DMS 273 (cell line): ENCODE measurements around the gene C1QBP.
"Not testable (repeated sequence)": the region's sequence is repeated elsewhere in the genome, so short reads cannot be mapped to it uniquely, and the experiment has no call there.

Source experiments
- DNase-seq: peaks from one replicate; lab custom pipeline; 2025; ENCODE audit not compliant: unreplicated experiment; lab: John Stamatoyannopoulos, UW

Gene C1QBP

GRCh38 chr17:5438716-5439445, at the start of gene C1QBP:
Gene C1QBP (minus strand): TSS chr17:5439155. CDS start chr17:5439073, 82 bp downstream.
- DNase-seq = peak; percentile 95

GRCh38 chr17:5488752-5489151, 49.8 kb upstream of the C1QBP start:
- no peak for DNase-seq

- peak; percentile 98 for DNase-seq
These were observed 47.5 kb upstream of the C1QBP start, which contains the start of gene MIS12 for GRCh38 chr17:5486206-5487124. Gene MIS12 (plus strand): TSS chr17:5486566. CDS start chr17:5488863, 2,297 bp downstream.

- peak; percentile 62 for DNase-seq
These were observed 46.6 kb upstream of the C1QBP start, which contains the start of gene DERL2 for GRCh38 chr17:5485270-5486205. Gene DERL2 (minus strand): TSS chr17:5486178. CDS start chr17:5486161, 17 bp downstream.

GRCh38 chr17:5481451-5481850, 42.5 kb upstream of the C1QBP start:
- no peak for DNase-seq

- DNase-seq = no peak
These were observed 42.0 kb upstream of the C1QBP start for GRCh38 chr17:5480962-5481361.

GRCh38 chr17:5478992-5479391, 40.0 kb upstream of the C1QBP start:
- no peak for DNase-seq

GRCh38 chr17:5473906-5474305, 35.0 kb upstream of the C1QBP start:
- DNase-seq = no peak

- no peak for DNase-seq
These were observed 33.6 kb upstream of the C1QBP start for GRCh38 chr17:5472511-5472910.

- peak; percentile 35 for DNase-seq
These were observed 29.1 kb upstream of the C1QBP start for GRCh38 chr17:5468075-5468473.

- DNase-seq = peak; percentile 10
These were observed 28.5 kb upstream of the C1QBP start for GRCh38 chr17:5467416-5467815.

GRCh38 chr17:5466295-5466694, 27.3 kb upstream of the C1QBP start:
- DNase-seq = no peak

GRCh38 chr17:5464717-5465507, 26.0 kb upstream of the C1QBP start:
- no peak for DNase-seq

GRCh38 chr17:5446786-5447185, 7.8 kb upstream of the C1QBP start:
- DNase-seq = no peak

GRCh38 chr17:5444209-5444608, 5.3 kb upstream of the C1QBP start:
- no peak for DNase-seq

GRCh38 chr17:5443728-5444127, 4.8 kb upstream of the C1QBP start:
- no peak for DNase-seq

- no peak for DNase-seq
These were observed 450 bp upstream of the C1QBP start for GRCh38 chr17:5439446-5439764.

GRCh38 chr17:5437721-5438317, 1.1 kb downstream of the C1QBP start:
- no peak for DNase-seq

GRCh38 chr17:5435781-5436315, 3.1 kb downstream of the C1QBP start:
- DNase-seq = not testable (repeated sequence)
